NCI-H345 (cell line): ENCODE results near the gene RNASE12.
"Not testable (repeated sequence)": the region's sequence is repeated elsewhere in the genome, so short reads cannot be mapped to it uniquely, and the experiment has no call there.

Source experiments
- DNase-seq: peaks from one replicate; lab custom pipeline; 2025; lab: John Stamatoyannopoulos, UW

The RNASE12 gene

DNA sequence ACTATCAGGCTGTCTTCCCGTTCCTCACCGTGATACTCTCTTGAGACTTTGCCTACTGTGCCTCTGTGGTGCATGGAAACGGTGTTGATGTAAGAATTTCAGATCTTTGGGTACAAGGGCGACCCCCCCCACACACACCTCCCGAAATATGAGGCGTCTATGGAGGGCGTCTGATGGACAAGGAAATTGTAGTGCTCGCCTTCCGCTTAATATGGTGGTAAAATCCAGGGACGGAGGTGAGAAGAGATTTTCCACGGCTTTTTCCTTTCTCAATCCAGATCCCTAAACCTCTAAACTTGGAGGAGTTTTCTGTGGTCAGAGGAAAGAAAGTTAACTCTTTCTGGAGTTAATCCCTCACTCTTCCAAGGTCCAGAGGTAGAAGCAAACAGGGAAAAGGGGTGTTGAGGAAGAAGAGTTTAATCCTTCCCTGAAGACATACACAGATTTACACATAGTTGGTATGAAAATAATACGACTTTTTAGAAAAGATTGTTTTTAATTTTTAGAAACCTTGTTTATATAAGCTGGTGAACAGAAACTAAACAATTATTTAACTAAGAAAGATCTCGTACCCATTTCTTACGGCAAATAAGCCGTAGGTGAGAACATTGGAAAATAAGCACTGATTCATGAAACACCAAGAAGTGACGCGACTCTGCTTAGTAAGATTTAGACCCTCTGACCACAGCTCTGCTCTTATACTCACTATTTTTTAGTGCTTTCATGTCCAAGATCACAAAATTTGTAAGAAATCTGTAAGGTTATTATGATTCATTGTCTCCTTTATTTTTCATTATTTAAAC is 23.1 kb upstream of the RNASE12 start:
- no peak for DNase-seq

DNA sequence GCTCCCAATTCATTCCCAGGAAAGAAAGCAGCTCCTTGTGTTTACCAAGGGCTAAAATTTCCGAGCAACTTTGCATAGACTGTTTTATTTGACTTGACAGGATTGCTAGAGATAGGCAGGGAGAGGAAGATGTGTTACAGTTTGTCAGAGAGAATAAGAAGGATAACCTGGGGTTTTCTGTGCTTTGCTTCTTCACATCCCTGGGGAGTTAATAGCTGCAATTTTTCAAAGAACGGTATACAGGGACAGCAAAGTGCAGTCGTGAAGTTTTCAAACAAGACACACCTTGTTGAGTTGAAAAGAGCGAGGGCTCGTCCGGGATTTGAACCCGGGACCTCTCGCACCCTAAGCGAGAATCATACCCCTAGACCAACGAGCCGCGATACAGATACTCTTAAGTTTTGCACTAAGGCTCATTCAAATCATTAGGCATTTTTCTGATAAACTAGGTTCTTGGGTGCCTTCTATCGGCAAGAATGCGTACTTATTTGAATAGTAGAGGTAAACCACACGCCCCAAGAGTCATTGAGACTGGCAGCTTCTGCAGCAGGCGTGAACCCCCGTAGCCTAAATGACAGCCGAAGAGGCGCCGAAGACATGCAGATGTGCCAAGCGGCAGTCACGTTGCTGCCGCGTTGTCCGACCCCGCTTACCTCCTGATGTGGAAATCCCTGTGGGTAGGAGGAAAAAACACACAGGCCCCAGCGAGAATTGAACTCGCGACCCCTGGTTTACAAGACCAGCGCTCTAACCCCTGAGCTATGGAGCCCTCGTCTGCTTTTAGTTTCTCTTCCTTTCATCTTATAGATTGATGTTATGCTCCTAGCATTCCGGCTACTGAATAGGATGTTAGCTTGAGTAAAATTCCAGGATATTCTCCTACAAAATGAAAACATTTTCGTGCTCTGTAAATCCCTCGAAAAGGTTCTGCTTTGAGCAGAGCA is 22.2 kb upstream of the RNASE12 start:
- DNase-seq, result peak; percentile 83

DNA sequence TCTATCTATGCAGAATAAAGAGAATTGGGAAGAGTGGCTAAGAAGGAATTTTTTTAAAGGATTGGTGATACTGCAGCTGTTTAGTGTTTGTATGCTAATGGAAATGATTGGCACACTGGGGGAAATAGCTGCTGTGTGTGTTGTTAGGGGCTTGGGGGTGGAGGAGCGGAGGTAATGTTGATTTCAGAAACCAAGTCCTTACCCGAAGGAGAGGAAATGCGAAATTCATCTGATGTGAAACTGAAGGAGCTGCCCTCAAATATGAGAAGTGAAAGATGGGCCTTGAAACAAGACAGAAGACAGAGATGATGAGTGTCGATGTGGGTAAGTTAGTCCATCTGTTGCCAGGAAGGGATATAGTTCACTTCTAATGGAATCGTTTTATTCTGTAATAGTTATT is 21.2 kb upstream of the RNASE12 start:
- DNase-seq, result no peak

DNA sequence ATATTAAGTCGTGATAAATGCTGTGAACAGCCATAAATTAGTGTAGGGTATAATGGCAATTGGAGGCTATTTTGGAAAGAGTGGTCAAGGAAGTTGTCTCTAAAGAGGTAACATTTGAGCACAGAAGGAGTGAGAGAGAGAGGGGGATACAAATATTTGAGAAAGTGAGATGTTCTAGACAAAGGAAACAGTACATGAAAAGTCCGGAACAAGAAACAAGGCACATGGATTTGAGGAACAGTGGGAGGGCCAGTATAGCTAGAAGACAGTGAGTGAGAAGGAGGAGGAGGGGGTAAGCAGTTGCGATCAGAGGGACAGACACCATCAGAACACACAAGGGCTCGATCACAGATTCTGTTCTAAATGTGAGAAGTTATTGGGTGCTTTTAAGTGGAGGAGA is 20.1 kb upstream of the RNASE12 start:
- no peak for DNase-seq

DNA sequence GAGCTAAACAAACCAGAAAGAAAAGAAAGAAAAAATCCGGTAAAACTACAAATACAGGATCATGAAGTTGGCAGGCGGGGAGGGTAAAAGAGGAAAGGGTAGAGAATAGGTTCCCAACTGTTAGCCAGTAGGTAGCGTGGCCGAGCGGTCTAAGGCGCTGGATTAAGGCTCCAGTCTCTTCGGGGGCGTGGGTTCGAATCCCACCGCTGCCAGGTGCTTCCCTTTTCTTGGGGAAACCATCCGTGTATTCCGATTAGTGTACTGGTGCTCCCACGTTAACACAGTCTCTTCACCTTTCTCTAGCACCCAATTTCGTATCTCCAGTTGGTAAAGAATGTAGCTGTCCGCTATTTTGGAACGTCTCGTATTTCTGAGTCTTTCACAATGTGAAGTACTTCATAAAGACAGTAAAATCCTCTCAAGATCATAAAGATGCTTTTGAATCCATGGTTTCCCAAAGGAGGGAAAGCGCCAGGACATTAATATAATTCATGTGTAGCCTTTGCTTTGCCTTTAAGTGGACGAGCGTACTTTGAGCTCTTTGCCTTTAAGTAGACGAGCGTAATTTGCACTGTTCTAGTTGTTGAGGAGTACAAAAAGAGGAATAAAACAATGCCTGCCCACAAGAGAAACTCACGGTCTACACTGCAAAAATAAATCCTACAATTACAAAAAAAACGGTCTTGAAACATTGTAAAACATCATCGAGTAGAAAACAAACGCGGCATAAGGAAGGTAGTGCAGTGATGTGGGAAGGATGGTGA is 19.0 kb upstream of the RNASE12 start:
- DNase-seq, result peak; percentile 68

DNA sequence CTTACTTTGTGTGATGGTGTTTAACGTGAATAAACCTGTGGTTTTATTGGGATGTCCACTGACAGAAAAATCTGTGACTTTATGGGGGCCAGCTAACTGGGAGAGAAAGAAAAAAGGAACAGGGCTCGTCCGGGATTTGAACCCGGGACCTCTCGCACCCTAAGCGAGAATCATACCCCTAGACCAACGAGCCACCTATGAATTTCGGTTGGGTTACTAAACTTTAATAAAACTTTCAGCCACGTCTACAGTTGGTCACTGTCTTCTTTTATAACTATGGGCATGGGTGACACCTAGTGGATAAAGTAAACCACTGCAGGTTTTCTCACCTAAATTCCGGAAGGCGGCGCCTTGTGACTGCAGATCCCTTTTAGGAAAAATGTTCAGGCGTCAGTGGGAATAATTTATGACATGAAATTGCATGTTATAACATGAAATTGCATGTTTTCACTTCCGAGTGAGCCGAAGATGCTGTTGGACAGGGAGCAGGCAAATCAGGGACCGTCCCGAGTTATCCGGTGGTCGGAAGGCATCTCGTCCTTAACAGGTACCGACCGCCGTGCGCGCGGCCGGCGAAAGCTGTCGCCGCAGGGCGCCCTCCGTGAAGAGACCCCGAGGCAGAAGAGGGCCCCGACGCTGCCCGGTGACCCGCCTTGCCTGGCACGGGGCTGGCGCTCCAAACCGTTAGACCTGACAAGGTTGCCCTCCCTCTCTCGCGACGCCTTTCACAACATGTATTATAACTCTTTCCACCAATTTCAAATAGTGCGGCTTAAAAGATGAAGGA is 18.2 kb upstream of the RNASE12 start:
- peak; percentile 77 for DNase-seq

DNA sequence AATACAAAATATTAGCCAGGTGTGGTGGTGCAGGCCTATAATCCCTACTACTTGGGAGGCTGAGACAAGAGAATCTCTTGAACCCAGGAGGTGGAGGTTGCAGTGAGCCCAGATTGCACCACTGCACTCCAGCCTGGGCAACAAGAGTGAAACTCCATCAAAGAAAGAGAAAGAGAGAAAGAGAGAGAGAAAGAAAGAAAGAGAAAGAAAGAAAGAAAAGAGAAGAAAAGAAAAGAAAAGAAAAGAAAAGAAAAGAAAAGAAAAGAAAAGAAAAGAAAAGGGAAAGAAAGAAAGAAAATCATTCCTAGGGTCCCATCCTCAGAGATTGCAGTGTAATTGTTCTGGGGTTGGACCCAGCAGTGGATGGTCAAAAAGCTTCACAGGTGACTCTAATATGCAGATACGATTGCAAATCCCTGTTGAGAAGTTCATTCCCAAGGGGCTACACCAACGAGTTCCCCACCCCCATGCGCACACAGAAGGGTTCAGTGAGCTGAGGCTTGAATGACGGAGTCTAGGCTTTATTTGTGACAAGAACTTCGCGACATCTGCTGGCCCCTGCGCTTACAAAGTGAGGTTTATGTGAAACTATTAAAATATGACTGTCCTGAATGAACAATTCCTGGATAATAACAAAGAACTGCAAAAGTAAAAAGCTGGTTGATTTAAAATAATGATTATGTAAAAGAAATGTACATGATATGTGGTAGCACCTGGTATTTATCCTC is 17.4 kb upstream of the RNASE12 start:
- DNase-seq, result no peak

DNA sequence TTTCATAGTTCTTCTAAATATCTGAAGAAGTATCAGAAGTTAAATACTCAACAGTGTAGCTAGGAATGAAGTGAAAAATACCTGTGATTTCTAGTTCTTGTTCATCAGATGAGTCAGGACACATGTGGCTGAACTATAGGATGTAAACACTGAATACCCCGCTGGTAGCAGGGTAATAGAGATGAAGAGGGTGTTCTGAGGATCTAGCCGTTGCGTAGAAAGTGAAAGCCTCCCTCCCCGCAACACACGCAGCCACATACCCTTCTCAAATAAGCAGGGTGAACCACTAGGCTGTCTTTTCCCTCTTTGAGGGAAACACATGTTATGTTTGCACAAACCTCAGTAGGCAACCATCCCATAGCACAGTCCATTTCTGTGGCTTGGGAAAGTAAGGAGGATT is 16.4 kb upstream of the RNASE12 start:
- no peak for DNase-seq

DNA sequence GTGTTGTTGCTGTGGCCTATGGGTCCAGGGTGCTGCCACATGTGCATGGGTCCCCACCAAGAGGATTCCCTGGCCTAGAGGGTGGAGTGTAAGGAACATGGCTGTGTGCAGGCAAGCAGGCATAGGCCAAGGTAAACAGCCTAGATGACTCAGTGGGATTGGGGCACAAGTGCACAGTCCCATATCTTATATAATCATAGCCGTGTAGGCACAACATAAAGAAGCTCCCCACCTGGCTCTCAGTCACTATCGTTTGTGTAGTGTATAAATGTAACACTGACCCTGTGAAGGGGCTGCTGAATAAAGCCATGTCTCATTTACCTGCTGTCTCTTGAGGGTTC is 15.7 kb upstream of the RNASE12 start:
- DNase-seq, result no peak

DNA sequence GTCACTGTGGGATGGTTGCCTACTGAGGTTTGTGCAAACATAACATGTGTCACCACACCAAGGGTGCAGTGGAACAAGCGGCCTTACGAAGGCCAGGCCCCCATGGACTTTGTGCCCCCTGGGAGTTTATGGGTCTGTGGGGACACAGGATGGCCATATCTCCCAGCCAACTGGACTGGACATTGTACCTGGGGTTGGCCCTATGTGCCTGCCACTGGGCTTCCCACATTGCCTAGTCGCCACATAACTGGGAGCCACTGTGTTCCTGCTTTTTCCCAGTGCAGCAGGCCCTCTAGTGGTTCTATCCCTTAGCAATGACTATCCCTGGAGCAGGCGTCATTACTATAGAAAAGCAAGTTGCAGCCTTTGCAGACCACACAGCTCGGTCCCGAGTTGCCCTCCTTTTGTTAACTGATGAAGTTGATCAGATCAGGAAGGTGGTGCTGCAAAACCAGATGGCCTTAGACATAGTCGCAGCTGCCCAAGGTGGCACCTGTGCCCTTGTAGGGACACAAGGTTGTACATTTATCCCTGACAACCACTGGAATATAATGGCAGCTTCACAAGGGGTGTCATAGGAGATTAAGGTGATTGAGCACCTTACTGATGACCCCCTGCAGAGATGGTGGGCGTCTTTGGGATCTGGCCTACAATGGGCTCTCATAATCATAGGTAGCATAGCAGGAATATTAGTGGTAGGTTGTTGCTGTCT is 15.2 kb upstream of the RNASE12 start:
- no peak for DNase-seq

DNA sequence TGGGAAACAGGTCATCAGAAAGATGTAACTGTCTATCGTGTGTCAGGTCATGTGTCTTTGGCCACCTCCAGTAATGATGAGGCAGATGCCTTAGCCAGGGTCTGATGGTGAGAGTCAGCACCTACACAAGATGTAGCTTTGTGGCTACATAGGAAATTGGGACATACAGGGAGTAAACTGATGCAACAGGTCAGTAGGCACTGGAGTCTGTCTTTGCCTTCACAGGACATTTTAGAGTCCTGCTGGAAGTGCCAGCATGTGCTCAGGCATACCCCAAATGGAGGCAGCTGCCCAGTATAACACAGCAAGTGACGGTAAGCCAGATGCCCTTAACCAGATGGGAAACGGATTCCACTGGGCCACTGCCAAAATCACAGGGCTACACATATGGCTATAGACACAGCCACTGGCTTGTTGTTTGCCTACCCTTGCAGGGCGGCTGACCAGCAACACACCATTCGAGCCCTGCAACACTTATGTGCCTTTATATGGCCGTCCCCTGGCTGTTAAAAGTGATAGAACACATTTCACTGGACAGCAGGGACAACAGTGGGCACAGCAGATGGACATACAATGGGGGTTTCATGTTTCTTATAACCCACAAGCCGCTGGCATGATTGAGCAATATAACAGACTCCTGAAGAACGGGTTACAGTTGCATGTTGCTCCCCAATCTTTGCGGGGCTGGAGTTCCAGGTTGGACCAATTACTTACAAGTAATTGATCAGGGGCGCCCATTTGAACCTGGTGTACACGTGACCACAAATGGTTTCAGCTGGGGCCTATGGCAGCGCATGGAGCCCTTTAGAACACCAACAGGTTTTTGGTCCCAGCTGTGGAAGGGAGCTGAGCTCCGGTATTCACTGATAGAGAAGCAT is 12.9 kb upstream of the RNASE12 start:
- DNase-seq, result no peak

DNA sequence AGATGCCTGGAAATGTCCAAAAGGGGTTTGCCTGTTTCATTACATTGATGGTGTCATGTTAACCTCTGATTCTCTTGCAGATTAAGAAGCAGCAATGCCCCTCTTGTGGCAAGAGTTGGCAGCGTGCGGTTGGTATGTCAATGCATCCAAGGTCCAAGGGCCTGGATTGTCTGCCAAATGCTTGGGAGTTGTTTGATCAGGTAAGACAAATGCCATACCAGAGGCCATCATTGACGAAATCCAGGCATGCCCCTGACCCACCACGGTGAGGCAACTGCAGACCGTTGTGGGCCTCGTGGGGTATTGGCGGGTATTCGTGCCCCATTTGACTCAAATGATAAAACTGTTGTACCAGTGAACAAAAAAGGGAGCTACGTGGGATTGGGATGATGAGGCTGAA is 11.4 kb upstream of the RNASE12 start:
- no peak for DNase-seq

DNA sequence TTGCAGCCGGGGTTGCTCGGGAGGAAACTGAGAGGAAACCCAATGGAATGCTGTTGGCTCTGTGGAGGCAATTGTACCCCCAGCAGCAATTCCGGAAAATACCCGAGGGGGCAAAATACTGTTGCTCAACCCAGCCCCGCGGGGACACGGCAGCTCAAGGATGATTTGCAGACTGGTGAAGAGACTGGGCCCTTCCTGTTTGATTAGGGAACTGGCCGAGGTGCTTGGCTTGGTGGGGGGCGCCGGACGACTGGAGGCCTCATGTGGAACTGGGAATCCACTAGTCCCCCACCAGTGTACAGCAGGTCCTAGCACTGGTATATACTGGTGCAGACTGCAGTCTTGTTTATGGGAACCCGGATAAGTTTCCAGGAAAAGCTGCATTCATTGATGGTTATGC is 10.3 kb upstream of the RNASE12 start:
- DNase-seq, result no peak

DNA sequence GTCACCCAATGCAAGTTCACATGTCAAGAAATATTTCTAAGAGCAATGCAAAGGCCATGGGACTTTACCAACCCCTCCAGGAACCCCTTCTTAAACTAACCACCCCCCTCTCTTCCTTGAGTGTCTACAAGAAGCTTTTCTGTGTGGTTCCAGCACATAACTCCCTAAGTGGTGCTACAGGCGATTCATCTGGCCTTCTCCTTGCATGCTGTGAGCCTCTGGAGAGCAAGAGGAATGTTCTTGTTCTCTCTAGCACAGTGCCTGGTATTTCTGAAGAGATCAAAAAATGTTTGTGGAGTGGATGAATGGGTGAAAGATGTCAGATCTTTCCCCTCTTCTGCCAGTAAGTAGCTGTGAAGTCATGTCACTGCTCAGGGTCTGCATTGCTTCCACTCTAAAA is 5.9 kb upstream of the RNASE12 start:
- no peak for DNase-seq

DNA sequence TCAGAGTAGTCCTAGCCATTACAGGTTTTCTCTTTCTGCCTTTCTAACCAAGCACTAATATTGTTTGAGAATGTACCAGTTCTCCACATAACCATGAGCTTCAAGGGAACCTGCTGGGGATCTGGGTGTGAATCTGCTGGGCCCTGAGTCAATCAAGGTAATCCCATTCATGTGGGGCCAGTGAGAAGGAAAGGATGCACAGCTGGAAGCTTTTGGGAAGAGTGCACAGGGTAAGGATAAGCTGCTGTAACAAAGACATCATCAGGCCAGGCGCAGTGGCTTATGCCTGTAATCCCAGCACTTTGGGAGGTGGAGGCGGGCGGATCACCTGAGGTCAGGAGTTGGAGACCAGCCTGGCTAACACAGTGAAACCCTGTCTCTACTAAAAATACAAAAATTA is 4.5 kb upstream of the RNASE12 start:
- not testable (repeated sequence) for DNase-seq

DNA sequence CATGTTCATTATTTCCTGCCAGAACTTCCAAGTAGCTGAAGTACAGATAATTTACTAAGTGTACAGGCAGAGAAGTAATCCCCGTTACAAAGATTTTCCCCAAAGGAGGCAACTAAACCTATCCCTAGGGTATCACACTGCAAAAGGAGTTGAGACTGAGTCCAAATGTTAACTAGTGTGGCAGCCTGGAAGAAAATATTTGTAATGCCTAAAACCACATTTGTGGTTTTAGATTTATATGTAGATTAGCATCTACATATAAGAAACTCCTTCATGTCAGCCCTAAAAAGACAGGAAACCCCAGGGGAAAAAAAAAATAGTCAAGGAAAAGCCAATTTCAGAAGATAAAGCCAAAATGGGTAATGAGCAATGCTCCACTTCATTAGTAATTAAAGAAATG is 1.4 kb upstream of the RNASE12 start:
- DNase-seq, result no peak

DNA sequence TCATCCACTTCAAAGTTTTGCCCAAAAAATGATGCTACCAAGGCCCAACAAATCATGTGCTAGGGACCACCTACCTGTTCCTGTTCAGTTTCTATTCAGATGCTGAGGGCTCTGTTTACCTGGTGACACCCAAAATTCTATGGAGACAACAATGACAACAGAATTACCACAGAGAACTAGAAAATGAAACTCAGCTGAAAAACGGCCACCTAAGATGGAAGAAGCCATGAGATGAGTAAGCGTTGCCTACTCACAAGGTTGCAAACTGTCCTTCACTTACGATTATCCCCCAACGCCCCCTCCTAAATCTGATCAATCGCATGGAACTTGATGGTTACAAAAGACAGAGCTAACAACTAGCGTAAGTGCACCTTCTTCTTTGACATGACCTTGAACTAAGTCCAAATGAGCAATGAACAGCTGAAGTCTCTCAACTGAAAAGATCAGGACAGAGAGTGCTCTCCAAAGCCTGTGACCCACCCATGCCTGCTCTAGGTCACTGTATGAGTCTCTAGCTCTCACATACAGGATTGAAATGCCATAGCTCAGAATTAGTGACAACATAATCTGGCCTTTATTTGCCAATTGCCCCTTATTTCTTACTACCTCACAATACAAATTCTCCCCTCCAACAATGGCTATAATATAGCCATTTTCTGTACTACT is 3.6 kb downstream of the RNASE12 start, which contains the start of gene RNASE11:
TSS of gene RNASE11 (minus strand) at position 513 of the 666 bp plus-strand sequence.
- DNase-seq, result no peak

DNA sequence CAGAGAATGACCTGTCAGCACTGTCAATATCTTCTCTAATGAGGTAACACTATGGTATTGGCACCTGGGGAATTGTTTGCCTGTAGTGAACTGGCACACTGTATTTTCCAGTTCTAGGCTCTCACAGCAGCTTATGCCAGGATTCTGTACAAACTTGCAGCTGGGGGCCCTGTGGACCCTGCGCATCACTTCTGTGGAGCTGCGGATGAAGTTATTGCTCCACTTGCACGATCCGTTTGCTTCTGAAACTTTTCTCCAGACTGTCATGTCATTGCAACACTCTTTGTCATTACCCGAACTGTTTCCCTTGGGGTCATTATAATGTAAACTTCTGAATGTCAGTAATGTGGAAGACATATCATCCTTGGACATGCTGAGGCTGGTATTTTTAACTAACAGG is 7.3 kb downstream of the RNASE12 start:
- DNase-seq, result no peak

DNA sequence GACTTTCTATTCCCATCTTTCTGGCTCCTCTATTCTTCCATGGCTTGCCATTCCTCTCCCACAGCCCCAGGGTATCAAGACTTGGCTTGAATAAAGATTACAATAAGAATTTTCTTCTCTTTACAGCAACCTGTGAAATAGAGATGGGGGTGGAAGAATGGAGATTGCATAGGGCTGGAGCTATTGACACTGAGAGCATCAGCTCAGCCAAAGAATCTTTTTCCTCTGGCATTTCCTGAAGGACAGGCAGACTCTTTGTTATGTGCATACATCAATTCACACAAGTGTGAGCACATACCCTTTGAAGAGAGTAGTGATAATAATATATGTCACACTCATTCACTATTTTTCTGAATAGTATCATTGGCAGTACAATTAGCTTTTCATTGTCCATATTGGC is 8.0 kb downstream of the RNASE12 start:
- DNase-seq, result no peak
